ENCODE results near the gene CACNA2D3. TPM values are rescaled to one million over a fixed set of nuclear protein-coding genes. Genes with fewer than 3 reads are reported as not detected.

The CACNA2D3 gene
- polyA plus RNA-seq, 3 donors, result 8.3 to 21.5 (median 10.4) TPM

GRCh38 chr3:54866251-54866650 is 743.9 kb downstream of the CACNA2D3 start:
- intact Hi-C loops (cut with micrococcal nuclease), result no loop called here
- Histone ChIP-seq H3K36me3 (replicated peaks in 1 of 2; ENCODE audit: control insufficient read depth in 1 of 2, insufficient read depth in 2 of 2, low read length in 2 of 2) (no peaks in the 10 kb centered on the region), H3K27ac (ENCODE audit: low read depth in 1 of 2, low read length in 2 of 2) (no peak overlapping the region), H3K79me2 (ENCODE audit: insufficient read depth, low read length) (no peaks in the 10 kb centered on the region), H4K20me1 (ENCODE audit: insufficient read depth, low read length) (no peaks in the 10 kb centered on the region), H3K4me1 (ENCODE audit: control insufficient read depth in 1 of 2, insufficient read depth in 2 of 2, low read length in 2 of 2) (peaks cover 3 to 26% of the 10 kb centered on the region in 2 donors), H3K4me2 (replicated peaks; ENCODE audit: extremely low read depth, low read length, poor library complexity, severe bottlenecking) (no peak overlapping the region), H3K27me3 (ENCODE audit: control insufficient read depth in 2 of 2, insufficient read depth in 2 of 2, low read length in 2 of 2) (no peaks in the 10 kb centered on the region), H3K4me3 (replicated peaks in 1 of 3; ENCODE audit: low read depth in 2 of 3, low read length in 3 of 3) (no peak overlapping the region), H2AFZ (ENCODE audit: insufficient read depth, low read depth, low read length, poor library complexity, severe bottlenecking) (no peak overlapping the region), H3K9me3 (replicated peaks in 1 of 2; ENCODE audit: control insufficient read depth in 1 of 2, insufficient read depth in 1 of 2, low read length in 2 of 2) (no peaks in the 10 kb centered on the region), H3K9ac (ENCODE audit: insufficient read depth, low read length, poor library complexity, severe bottlenecking) (no peak overlapping the region)
- H3K27ac Mint-ChIP-seq, result no peak overlapping the region
- TF ChIP-seq, protein P1, sequence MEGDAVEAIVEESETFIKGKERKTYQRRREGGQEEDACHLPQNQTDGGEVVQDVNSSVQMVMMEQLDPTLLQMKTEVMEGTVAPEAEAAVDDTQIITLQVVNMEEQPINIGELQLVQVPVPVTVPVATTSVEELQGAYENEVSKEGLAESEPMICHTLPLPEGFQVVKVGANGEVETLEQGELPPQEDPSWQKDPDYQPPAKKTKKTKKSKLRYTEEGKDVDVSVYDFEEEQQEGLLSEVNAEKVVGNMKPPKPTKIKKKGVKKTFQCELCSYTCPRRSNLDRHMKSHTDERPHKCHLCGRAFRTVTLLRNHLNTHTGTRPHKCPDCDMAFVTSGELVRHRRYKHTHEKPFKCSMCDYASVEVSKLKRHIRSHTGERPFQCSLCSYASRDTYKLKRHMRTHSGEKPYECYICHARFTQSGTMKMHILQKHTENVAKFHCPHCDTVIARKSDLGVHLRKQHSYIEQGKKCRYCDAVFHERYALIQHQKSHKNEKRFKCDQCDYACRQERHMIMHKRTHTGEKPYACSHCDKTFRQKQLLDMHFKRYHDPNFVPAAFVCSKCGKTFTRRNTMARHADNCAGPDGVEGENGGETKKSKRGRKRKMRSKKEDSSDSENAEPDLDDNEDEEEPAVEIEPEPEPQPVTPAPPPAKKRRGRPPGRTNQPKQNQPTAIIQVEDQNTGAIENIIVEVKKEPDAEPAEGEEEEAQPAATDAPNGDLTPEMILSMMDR (IDR thresholded peaks at IDR 0.05), result no peak
- H3K9me3 Mint-ChIP-seq, result peaks cover 0 to 3% (median 0%) of the 10 kb centered on the region in 7 donors
- peaks cover 14% of the 10 kb centered on the region for H3K4me1 Mint-ChIP-seq
- no peak overlapping the region for H3K4me3 Mint-ChIP-seq
- H3K36me3 Mint-ChIP-seq, result no peaks in the 10 kb centered on the region
- DNase-seq, result no peak
- WGBS (ENCODE audit: insufficient coverage), result 61% methylated on average over 4 of the region's 4 CpGs
- peaks cover 0 to 10% (median 0%) of the 10 kb centered on the region in 3 donors for H3K27me3 Mint-ChIP-seq (ENCODE audit: low read depth in 3 of 3)

- Mint-ChIP-seq H3K27ac (no peak overlapping the region), H3K4me1 (no peaks in the 10 kb centered on the region), H3K36me3 (no peaks in the 10 kb centered on the region), H3K27me3 (ENCODE audit: low read depth in 3 of 3) (peaks cover 1 to 6% (median 4%) of the 10 kb centered on the region in 3 donors), H3K9me3 (peaks cover 0 to 3% (median 0%) of the 10 kb centered on the region in 7 donors), H3K4me3 (no peak overlapping the region)
- Histone ChIP-seq H3K9me3 (replicated peaks in 1 of 2; ENCODE audit: control insufficient read depth in 1 of 2, insufficient read depth in 1 of 2, low read length in 2 of 2) (no peaks in the 10 kb centered on the region), H4K20me1 (ENCODE audit: insufficient read depth, low read length) (no peaks in the 10 kb centered on the region), H3K4me2 (replicated peaks; ENCODE audit: extremely low read depth, low read length, poor library complexity, severe bottlenecking) (no peak overlapping the region), H3K79me2 (ENCODE audit: insufficient read depth, low read length) (no peaks in the 10 kb centered on the region), H3K4me3 (replicated peaks in 1 of 3; ENCODE audit: low read depth in 2 of 3, low read length in 3 of 3) (no peak overlapping the region), H3K27me3 (ENCODE audit: control insufficient read depth in 2 of 2, insufficient read depth in 2 of 2, low read length in 2 of 2) (no peaks in the 10 kb centered on the region), H3K27ac (ENCODE audit: low read depth in 1 of 2, low read length in 2 of 2) (no peak overlapping the region), H3K36me3 (replicated peaks in 1 of 2; ENCODE audit: control insufficient read depth in 1 of 2, insufficient read depth in 2 of 2, low read length in 2 of 2) (no peaks in the 10 kb centered on the region), H3K9ac (ENCODE audit: insufficient read depth, low read length, poor library complexity, severe bottlenecking) (no peak overlapping the region), H3K4me1 (ENCODE audit: control insufficient read depth in 1 of 2, insufficient read depth in 2 of 2, low read length in 2 of 2) (no peaks in the 10 kb centered on the region), H2AFZ (ENCODE audit: insufficient read depth, low read depth, low read length, poor library complexity, severe bottlenecking) (no peak overlapping the region)
- intact Hi-C loops (cut with micrococcal nuclease), result no loop called here
- TF ChIP-seq, protein P1 (IDR thresholded peaks at IDR 0.05), result no peak
- WGBS (ENCODE audit: insufficient coverage), result 90% methylated on average over 2 of the region's 7 CpGs
- DNase-seq, result no peak
Observed at GRCh38 chr3:54870423-54870822, 748.1 kb downstream of the CACNA2D3 start.

Data from CD14-positive monocyte (primary cell).